ENCODE data around the gene KNTC1.
"Not testable (repeated sequence)": the region's sequence is repeated elsewhere in the genome, so short reads cannot be mapped to it uniquely, and the experiment has no call there.

Gene KNTC1, protein sequence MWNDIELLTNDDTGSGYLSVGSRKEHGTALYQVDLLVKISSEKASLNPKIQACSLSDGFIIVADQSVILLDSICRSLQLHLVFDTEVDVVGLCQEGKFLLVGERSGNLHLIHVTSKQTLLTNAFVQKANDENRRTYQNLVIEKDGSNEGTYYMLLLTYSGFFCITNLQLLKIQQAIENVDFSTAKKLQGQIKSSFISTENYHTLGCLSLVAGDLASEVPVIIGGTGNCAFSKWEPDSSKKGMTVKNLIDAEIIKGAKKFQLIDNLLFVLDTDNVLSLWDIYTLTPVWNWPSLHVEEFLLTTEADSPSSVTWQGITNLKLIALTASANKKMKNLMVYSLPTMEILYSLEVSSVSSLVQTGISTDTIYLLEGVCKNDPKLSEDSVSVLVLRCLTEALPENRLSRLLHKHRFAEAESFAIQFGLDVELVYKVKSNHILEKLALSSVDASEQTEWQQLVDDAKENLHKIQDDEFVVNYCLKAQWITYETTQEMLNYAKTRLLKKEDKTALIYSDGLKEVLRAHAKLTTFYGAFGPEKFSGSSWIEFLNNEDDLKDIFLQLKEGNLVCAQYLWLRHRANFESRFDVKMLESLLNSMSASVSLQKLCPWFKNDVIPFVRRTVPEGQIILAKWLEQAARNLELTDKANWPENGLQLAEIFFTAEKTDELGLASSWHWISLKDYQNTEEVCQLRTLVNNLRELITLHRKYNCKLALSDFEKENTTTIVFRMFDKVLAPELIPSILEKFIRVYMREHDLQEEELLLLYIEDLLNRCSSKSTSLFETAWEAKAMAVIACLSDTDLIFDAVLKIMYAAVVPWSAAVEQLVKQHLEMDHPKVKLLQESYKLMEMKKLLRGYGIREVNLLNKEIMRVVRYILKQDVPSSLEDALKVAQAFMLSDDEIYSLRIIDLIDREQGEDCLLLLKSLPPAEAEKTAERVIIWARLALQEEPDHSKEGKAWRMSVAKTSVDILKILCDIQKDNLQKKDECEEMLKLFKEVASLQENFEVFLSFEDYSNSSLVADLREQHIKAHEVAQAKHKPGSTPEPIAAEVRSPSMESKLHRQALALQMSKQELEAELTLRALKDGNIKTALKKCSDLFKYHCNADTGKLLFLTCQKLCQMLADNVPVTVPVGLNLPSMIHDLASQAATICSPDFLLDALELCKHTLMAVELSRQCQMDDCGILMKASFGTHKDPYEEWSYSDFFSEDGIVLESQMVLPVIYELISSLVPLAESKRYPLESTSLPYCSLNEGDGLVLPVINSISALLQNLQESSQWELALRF (N-terminal part only)

DNA sequence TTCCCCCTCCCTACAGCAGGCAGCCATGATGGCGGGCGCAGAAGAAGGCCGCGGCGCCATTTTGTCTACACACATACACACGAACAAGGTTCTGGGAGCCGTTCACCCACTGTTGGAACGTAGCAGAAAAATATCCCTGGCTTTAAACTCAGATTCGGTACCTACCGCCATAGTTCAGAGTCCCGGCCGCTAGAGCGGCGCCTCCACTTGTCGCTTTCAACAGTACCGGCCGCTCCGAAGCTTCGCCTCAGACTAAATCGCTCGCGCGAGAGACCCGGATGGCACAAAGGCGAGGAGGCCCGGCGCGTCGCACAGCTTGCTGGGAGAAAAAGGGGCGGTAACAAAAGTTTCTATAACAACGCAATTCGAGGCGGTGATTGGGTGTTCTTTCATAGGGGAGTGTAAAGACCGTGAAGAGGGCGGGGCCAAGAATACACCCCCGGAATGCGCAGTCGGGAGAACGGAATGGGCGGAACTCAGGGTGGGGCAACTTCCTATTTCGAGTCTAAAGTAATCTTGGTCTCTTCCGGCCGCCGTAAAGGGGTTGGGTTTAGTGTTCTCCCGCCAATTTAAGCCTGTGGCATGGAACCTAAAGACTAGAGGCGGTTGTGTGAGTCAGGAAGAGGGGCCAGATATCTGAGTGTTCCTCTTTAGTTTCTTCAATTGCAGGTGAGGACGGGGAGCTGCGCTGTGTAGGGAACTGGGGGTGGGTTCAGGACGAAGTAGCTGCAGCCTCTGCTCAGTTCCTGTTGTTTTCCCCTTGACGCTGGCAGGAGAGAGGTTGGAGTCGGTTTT lies at the start of gene KNTC1, which contains the start of gene RSRC2:
Gene KNTC1 (plus strand): TSS at position 567 of the 795 bp plus-strand sequence. CDS start 2,815 bp downstream, outside the sequence.
Gene RSRC2 (minus strand): TSS at position 254 of the 795 bp plus-strand sequence. CDS start 83 bp downstream, at position 171.
- peak; percentile 99 for DNase-seq

DNA sequence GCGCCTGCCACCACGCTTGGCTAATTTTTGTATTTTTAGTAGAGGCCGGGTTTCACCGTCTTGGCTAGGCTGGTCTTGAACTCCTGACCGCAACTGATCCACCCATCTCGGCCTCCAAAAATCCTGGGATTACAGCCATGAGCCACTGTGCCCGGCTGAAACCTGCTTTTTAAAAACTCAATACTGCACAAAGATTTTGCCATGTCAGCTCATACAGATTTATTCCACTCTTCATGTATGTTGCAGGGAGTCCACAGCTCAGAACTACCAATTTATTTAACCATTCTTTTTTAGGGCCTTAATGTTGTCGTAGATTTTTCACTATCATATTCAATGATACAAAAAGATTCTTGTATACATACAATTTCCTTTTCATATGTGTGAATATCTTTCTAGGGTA lies 46.3 kb upstream of the KNTC1 start:
- no peak for DNase-seq

DNA sequence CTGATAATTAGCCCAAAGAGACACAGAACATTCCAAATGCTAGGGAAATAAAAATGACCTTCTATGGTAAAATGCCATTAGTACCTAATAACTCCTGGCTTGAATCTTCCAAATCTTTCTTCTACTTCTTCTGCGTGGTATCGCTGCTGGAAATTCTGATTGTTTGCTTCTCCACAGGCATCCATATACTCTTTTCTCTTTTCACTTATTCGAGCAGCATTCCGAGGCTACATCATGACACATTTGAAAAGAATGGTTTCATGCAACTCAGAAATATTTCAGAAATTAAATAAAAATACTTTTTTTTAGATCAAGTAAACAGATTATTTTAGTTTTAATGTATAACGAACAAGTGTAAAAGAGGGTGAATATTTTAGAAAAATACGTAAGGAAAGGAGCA lies 45.2 kb upstream of the KNTC1 start:
- no peak for DNase-seq

DNA sequence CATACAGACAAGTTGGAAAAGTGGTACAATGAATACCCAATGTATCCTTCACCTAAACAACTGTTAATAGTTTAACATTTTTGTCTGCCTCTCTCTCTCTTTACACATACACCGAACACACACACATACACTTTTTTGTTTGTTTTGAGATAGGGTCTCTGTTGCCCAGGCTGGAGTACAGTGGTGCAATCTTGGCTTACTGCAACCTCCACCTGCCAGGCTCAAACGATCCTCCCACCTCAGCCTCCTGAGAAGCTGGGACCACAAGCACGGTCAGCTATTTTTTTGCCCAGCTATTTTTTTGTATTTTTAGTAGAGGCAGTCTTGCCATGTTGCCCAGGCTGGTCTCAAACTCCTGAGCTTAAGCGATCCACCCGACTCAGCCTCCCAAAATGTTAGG lies 43.1 kb upstream of the KNTC1 start:
- DNase-seq = no peak

DNA sequence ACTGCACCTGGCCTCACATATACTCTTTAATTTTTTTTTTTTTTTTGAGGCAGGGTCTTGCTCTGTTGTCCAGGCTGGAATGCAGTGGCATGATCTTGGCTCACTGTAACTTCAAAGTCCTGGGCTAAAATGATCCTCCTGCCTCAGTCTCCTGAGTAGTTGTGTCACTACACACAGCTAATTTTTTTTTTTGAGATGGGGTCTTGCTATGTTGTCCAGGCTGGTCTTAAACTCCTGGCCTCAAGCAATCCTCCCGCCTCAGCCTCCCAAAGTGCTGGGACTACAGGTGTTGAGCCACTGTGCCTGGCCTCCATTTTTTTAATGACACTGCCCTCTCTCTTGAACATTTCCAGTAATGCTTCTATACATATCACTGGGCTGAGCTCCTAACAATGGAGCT lies 42.7 kb upstream of the KNTC1 start:
- not testable (repeated sequence) for DNase-seq

DNA sequence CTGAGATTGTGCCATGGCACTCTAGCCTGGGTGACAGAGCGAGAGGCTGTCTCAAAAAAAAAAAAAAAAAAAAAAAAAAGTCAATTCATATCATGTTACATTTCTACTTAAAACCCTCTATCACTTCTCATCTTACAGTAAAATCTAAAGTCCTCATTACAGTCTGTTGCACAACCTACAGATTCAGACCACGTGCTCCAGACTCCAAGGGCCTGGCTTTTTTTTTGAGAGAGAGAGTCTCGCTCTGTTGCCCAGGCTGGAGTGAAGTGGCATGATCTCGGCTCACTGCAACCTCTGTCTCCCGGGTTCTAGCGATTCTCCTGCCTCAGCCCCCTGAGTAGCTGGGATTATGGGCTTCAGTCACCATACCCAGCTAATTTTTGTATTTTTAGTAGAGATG lies 40.7 kb upstream of the KNTC1 start:
- not testable (repeated sequence) for DNase-seq

DNA sequence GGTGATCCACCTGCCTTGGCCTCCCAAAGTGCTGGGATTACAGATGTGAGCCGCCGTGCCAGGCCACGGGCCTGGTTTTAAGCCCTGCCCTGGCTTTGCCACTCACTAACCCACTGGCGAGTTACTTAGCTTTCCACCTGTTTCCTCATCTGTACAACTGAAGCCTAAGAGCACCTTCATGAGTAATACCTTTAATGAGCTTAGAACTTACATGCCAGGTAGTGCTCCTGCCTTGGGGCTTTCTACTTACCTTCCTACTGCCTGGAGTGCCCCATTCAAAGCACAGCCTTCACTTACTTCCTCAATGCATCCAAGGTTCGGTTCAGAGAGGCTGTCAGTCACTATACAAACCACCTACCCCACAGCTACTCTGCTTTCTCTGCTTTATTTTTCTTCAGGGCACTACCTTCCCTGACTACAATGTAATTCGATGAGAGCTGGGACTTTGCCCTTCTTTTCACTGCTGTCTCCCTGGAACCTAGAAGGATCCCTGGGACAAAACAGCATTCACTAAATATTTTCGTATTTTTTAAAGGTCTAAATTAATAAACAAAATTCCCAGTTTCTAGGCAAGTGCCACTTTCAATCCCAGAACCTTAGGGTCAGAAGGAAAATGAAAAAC lies 40.1 kb upstream of the KNTC1 start:
- DNase-seq = no peak

DNA sequence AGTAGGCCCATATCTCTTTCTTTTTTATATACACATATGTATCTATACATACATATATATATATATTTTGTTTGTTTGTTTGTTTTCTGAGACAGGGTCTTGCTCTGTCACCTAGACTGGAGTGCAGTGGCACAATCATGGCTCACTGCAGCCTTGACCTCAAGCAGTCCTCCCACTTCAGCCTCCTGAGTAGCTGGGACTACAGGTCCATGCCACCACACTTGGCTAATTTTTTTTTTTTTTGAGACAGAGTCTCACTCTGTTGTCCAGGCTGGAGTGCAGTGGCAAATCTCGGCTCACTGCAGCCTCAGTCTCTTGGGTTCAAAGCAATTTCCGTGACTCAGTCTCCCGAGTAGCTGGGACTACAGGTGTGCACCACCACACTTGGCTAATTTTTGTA lies 39.2 kb upstream of the KNTC1 start:
- not testable (repeated sequence) for DNase-seq

DNA sequence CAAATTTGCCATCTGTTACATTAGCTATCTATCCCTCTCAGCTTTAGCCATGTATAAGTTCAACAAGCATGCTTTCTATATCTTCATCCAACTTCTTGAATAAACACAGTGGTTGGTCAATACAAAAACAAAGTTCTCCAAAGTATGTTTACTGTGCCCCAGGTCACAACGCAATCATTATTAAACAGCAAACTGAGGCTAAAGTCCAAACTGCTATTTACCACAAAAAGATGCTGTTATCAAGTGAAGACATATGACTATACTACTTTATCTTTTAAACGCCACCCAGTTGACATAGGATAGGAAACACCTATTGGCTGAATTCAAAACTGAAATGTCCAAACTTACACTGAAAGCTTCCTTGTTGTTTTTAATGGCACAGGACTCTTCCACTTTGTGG lies 38.0 kb upstream of the KNTC1 start:
- no peak for DNase-seq

DNA sequence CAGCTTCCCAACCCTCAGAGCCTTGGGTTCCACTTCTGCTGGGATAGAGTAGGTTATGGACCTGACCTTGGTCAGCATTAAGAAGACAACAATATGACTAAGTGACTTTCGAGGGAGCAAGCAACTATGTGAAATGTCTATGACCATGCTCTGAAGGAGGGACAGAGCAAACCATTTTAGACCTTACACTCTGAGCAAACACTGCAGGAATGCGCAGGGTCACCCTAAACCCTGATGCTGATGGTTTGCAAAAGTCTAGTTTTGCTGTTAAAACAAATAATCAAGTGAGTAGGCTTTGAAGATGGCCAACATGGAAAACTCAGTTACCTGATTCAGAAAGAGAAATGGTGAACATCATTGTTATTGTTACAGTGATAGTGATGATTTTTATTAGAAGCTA lies 35.1 kb upstream of the KNTC1 start:
- DNase-seq = no peak

DNA sequence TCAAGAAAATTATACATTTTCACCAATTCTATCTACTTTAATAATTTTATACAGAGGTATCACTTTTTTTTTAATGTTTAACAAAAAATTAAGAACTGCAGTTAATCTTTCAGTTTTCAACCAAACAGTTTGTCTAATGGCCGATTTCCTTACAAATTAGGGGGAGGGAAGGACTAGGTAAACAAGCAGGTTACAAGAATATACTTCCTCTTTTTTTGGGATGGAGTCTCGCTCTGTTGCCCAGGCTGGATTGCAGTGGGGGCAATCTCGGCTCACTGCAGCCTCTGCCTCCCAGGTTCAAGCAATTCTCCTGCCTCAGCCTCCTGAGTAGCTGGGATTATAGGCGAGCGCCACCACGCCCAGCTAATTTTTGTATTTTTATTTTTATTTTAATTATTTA lies 33.8 kb upstream of the KNTC1 start:
- DNase-seq = not testable (repeated sequence)

DNA sequence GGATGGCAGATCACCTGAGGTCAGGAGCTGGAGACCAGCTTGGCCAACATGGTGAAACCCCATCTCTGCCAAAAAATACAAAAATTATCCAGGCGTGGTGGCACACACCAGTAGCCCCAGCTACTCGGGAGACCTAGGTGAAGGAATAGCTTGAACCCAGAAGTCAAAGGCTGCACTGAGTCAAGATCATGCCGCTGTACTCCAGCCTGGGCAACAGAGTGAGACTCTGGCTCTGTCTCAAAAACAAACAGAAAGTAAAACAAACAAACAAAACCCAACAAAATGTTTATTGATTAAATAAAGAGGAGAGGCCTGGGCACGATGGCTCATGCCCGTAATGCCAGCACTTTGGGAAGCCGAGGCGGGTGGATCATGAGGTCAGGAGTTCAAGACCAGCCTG lies 31.8 kb upstream of the KNTC1 start:
- no peak for DNase-seq

DNA sequence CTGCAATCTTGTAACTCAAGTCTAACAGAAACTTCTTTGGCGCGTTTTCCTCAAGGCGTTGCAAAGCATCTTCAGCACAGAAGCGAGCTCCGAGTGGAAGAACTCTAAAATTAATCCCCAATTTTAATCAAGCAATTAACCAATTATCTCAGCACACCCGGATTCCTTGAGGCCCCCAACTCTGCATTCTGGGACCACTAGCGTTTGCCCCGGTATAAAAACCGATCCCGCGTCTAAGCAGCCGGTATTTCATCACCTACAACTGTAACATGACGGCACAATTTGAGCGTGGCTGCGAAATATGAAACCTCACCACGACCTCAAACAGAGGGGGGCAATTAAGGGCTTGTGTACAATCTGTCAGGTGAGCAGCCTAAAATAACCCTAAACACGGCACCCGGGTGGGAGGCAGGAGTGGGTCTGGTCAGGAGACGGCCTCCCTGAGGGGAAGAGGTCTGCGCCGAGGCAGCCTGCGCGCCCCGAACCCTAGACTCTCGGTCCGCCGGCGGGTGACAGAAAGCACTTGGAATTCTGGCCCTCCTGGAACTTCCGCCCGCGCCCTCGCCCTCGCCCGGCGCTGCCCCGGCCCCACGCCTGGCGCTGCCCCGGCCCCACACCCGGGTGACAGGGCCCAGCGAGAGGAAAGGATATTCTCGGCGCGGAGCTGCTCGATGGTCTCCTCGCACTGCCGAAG lies 26.9 kb upstream of the KNTC1 start:
- peak; percentile 55 for DNase-seq

DNA sequence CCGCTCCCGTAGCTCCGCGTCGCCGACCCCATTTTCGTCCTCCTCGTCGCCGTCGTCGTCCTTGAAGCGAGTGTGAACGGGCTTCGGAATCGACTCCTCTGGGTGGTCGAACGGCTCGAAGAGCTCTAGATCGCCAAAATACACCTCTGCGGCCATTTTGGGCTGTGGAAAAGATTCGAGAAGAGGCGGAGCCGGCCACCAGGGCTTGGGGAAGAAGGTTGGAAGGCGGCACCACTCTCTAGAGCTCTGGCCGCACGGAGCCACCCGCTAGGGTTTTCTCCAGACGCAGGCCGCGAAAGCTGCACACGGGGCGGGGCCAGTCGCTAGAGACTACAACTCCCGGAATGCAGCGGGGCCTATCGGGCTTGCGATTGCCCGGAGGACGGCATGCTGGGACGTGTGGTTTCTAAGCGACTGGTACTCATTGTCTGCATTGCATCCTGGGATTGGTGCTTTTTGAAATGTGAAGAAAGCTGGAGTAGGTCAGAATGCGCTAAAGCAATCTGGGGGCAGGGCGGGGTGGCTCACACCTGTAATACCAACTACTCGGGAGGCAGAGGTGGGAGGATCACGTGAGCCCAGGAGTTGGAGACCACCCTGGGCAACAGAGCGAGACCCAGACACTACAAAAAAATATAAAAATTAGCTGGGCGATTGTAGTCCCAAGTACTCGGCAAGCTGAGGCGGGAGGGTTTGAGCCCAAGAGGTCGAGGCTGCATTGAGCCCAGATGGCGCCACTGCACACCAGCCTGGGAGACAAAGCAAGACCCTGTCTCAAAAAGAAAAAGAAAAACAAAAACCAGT lies 26.2 kb upstream of the KNTC1 start, which contains the start of gene ZCCHC8:
Gene ZCCHC8 (minus strand): TSS at position 248 of the 804 bp plus-strand sequence. CDS start 92 bp downstream, at position 156.
- peak; percentile 97 for DNase-seq

DNA sequence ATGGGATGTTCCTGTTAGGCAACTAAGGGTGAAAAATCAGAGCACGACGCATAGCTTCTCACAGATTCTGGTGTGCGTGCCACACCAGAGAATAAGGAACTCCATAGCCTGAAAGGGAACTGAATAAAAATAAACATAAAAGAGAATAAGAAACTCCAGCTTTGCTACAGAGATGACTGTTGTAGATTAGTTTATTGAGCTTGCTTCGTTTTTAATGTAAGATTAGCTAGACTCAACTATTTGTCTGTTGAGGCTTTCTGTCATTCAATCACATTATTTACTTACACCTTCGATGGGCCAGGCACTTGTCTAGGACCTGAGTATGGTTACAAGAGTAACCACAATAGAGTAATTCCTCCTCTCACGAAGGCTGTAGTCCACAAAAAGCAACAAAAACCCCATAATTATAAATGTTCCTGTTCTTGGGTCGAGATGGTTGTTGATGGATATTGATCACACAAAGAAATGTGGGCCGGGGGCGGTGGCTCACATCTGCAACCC lies 25.5 kb upstream of the KNTC1 start:
- DNase-seq = no peak

DNA sequence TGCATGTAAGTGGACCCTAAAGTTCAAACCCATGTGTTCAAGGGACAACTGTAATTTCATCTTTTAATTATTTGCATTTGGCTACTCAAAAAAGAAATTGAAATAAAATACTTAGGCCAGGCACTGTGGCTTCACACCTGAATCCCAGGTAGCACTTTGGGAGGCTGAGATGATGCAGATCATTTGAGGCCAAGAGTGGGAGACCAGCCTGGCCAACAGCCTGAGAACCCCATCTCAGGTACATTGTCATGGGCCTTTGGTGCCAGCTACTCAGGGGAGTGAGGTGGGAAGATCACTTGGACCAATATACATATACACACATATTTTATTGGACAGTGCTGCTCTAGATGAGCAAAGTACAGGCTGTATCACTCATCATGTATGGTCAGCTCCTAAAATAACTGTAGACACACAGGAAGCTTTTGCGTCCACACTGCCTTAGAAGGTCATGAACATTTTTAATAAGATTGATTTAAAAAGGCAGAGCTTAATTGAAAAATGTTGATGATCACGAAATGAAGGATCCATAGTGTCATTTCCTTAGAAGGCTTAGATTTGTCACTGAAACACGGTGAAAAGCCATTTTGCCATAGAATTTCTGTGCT lies 23.8 kb upstream of the KNTC1 start:
- DNase-seq = no peak

DNA sequence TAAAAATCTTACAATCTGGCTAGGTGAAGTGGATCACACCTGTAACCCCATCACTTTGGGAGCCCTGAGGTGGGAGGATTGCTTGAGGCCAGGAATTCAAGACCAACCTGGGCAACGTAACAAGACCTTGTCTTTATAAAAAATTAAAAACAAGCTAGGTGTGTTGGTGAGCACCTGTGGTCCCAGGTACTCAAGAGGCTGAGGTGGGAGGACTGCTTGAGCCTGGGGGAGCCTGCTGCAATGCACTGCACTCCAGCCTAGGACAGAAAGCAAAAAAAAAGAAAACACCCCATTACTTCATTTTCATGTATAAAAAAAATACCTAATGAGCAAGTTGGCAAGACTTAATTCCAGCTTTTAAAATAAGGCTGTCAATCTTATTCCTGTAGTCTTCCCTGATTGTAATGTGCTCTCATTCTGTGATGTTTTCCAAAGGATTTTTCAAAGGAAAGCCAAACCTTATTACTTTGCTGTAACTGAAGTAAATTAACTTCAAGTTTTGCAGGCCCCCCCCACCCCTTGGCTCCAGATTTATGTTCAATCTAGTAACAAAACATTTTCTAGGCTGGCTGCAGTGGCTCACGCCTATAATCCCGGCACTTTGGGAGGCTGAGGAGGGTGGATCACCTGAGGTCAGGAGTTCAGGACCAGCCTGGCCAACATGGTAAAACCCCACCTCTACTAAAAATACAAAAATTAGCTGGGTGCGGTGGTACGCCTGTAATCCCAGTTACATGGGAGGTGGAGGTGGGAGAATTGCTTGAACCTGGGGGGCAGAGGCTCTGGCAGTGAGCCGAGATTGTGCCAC lies 23.1 kb upstream of the KNTC1 start:
- no peak for DNase-seq

DNA sequence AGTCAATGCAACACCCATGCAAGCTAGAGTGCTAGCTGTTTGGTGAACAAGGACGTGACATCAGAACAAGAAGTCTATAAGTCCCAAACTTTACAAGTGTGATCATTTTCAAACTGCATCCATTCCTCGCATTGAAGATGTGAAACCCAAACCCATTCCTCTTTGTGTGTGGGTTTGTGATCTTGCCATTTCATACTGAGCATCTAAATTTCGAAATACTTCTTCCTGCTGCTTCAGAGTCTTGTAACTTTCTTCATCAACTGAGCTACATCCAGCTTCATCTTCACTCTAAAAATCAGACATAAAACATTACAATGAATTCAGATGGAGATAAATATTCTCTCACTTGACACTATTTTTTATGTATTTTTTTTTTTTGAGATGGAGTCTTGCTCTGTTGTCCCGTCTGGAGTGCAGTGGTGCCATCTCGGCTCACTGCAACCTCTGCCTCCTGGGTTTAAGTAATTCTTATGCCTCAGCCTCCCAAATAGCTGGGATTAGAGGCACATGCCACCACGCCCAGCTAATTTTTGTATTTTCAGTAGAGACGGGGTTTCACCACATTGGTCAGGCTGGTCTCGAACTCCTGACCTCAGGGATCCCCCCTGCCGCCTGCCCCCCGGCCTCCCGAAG lies 21.5 kb upstream of the KNTC1 start:
- DNase-seq = no peak

All from CD4-positive, alpha-beta T cell treated with Interleukin-12 subunit alpha and Interleukin-12 subunit beta, for 1 hour (primary cell).